HG03469 (cell line): ENCODE results near the gene CFAP299.
"Not testable (repeated sequence)": the region's sequence is repeated elsewhere in the genome, so short reads cannot be mapped to it uniquely, and the experiment has no call there.

ENCODE experiments used
- ATAC-seq: cut with Tn5 transposase; IDR thresholded peaks from one replicate; pipeline ENCODE4 v1.9.1; 2021; ENCODE audit warnings: mild to moderate bottlenecking, moderate library complexity, moderate number of reproducible peaks; ENCODE audit not compliant: unreplicated experiment

CFAP299 gene

DNA sequence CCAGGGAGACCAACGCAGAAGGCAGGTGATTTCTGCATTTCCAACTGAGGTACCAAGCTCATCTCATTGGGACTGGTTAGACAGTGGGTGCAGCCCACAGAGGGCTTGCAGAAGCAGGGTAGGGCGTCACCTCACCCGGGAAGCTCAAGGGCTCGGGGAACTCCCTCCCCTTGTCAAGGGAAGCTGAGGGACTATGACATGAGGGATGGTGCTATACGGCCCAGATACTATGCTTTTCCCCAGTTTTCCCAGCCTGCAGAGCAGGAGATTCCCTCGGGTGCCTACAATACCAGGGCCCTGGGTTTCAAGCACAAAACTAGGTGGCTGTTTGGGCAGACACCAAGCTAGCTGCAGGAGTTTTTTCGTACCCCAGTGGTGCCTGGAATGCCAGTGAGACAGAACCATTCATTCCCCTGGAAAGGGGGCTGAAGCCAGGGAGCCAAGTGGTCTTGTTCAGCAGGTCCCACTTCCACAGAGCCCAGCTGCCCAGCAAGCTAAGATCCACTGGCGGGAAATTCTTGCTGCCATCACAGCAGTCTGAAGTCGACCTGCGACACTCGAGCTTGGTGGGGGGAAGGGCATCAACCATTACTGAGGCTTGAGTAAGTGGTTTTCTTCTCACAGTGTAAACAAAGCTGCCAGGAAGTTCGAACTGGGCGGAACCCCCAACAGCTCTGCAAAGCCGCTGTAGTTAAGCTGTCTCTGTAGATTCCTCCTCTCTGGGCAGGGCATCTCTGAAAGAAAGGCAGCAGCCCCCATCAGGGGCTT is 103.9 kb downstream of the CFAP299 start:
- ATAC-seq = not testable (repeated sequence)

DNA sequence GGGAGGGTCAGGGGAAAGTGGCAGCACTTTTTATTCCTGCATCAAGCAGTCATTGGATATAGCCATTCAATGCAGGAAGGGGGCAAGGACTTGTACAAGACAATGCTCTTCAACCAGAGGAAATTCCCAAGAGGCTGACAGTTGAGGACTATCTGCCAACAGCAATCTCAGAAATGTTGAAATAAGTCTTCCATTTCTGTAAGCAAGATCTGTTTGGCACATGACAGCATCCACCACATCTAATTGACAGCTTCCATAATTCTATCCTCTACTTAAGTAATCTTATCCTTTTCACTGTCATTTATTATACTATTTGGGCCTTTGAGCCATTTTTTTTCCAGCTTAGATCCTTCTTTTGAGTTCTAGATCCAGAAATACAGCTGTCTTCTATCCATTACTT is 110.7 kb downstream of the CFAP299 start:
- no peak for ATAC-seq

DNA sequence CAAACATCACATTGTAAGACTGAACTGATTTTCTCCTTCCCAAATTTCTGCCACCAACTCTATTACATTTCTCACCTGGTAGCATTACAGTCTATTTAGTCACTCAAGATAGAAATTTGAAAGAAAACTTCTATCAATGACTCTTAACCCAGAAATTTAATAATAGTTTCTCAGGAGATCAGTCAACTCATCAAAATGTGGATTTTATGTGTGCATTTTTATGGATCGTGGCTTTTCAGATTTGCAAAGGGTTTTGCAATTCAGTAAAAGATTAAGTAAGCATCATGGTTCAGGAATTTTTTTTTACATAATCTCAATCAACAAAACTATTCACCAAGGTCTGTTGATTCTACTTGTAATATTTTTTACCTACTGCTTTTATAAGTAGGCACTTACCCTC is 111.1 kb downstream of the CFAP299 start:
- ATAC-seq = no peak

DNA sequence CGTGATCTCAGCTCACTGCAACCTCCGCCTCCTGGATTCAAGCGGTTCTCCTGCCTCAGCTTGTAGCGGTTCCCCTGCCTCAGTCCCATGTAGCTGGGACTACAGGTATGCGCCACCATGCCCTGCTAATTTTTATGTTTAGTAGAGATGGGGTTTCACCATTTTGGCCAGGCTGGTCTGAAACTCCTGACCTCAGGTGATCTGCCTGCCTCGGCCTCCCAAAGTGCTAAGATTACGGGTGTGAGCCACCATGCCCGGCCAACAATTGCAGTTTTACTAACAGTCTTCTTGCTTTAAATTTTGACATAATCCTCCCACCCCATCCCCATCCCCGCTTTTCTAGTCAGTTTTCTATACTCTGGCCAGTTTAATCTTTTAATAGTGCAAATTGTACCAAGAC is 112.0 kb downstream of the CFAP299 start:
- no peak for ATAC-seq

DNA sequence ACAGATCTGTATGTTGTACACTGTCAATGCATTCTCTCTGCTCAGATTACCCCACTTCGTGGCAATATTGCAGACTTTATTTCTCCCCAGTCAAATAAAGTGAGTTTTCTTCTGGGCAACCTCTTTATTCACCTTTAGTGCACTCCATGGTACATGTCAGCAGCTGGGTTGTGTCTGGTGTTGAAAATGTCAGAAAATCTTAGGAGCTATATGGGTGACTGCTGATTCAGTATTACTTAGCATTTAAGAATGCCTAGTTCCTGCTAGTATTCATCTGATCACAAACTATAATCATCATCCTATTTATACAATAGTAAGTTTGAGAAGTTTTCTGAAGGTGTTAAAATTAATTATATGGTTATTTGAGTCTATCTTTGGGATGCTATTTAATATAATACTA is 112.5 kb downstream of the CFAP299 start:
- no peak for ATAC-seq

DNA sequence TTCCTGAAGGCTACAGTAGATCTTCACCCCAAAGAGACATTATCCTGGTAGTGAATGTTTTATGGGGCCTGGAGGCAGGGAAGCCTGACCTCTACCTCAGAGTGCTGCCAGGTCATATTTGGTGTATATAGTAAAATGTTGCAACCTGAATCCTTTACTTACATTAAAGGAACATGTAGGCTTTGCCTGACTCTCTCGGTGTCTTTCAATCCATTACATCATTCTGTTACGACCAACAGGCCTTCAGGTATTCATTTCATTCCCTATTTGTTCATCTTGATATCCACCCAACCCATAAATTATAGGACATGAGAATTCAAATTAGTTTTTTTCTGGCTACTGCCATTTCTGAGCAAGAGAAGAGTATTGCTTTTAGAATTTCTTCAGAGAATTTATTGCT is 116.5 kb downstream of the CFAP299 start:
- ATAC-seq = no peak

DNA sequence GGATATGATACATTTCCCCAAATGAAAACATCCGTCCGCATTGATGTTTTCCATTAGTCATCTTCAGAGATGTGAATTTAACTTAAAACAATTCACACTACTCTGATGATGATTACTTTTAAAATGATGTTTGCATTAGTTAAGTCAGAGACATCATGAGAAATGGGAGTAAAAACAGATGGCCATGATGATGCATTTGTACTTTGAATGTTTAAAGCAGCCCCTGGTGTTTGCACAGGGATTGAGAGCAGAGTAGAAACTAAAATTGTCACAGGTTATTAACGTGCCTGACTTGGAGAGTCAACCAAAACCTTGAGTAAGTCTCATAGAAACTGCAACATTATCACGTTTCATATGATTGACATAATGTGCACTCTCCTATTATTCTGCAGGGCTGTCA is 117.2 kb downstream of the CFAP299 start:
- no peak for ATAC-seq

DNA sequence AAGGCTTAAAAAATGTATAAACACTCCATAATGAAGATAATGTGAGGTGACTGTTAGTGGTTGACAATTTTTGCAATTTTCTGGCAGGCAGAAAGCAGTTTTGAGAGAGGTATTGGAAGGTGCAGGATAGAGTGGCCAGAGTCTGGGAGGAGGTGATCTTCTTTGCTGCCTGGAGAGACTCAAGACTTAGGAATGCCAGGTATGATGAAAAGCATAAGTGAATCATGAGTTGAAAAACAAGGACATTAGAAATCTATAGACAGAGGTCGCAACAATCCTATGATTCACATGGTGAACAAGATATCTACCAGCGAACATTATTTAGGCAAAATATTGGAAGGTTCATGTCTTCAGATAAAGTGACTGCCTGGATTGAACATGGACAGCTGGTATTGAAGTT is 118.5 kb downstream of the CFAP299 start:
- ATAC-seq = no peak

DNA sequence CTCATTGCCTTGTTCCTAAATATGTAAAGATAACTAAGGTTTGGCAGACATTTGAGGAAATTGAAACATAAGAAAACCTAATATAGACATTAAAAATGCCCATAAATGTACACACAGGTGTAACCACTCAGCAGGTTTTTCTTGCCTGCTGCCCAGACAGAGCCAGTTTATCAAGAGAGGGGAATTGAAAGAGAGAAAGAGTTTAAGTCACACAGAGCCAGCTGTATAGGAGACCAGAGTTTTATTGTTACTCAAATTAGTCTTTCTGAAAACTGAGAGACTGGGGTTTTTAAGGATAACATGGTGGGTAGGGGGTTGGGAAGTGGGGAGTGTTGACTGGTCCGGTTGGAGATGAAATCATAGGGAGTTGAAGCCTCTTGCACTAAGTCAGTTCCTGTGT is 119.0 kb downstream of the CFAP299 start:
- ATAC-seq = no peak

DNA sequence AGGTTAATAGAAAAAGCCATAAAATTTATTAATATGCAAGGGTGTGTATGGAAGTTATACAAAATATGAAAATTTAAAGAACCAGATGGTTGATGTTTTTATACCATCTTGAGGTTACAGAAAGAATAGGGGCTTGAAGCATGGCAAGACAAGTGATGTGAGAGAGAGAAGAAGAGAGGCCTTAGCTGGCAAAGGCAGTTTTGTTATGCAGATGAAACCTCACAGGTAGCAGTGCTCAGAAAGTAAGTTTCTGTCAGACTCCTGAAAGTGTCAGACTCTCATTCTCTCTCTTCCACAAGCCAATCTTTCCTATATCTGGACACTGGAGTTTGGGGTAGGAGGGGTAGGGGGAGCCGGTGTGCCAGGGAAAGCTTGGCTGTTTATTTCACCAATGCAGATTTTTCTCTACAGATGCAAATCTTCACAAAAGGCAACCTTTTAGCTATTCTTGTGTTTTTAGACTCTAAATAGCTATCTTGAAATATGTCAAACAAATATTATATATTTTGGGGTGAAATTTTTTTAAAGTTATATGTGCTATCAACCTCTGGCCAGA is 124.5 kb downstream of the CFAP299 start:
- no peak for ATAC-seq

DNA sequence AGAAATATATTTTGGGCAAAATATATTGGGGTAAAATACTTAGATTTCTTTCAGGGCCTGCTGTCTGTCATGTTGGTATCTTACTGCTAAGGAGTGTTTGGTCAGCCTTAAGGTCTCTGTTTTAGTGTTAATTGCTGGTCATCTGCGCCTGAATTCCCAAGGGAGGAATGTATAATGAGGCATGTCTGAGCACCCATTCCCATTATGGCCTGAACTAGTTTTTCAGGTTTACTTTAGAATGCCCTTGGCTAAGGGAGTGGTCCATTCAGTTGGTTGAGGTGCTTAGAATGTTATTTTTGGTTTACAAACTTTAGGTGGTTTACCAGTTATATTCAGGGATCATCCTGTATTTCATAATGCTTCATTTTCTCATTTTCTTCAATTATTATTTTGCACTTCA is 125.9 kb downstream of the CFAP299 start:
- no peak for ATAC-seq

DNA sequence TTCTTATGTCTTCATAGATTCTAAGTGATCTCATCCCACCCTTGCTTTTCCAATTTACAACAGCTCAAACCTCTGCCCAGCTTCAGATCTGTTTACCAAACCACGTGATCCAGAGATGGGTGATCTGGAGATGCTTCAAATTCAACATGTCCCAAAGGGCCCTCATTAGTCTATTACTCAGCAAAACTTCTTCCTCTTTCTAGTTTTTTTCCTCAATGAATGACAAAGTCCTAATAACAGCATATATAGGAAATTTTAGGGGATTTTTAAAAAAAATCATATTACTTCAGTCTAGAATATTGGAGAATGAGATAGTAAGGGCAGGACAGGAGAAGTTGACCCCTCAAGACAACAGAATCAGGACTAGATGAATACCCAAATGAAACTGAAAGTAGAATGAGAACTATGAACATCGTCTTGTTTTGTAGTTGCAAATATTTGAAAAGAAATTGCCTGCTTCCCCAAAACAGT is 127.1 kb downstream of the CFAP299 start:
- no peak for ATAC-seq

DNA sequence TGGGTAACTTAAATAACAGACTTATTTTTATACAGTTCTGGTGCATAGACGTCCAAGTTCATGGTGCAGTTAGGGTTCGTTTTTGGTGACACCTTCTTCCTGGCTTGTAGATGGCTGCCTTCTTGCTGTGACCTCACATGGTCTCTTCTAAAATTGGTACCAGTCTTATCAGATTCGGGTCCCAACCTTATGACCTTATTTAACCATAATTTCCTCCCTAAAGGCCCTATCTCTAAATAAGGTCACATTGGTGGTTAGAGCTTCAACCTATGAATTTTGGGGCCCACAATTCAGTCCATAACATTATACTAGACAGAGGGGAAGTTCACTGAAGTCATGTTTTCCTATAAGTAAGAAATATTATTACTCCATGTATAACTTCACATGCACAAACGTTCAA is 128.0 kb downstream of the CFAP299 start:
- no peak for ATAC-seq

DNA sequence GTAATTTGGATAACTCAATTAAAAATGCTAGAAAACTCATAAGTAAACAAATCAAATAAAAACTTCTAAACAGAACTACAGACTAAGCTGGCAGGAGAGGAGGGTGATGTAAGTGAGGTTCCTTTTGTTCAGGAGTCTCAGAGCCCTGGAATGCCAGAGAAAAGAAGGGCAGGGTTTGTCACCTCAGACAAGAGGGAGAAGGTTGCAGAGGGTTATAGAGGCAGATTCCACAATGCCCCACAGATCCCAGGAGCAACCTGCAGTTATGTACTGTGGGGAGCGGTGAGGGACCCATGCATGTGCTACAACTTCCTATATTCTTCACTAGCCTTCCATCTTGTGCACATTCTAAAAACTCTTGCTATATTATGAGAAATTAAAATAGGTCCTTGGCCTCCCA is 129.7 kb downstream of the CFAP299 start:
- no peak for ATAC-seq

DNA sequence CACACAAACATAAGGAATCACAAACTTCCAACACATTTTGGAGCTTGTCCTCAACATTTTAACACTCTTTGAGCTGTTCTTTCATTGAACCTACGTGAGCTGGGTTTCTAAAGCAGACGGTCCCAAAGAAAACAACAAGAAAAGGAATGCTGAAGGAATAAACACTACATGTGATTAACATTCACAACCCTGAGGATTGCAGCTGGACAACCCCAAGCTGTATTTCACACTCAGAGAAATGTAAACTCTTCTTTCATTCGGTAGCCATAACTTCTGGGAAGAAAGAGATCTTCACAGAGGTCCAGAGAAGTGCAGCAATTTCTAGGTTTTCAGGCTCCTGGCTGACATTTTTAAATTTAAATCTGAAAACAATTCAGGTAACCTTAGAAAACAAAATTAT is 130.2 kb downstream of the CFAP299 start:
- no peak for ATAC-seq

DNA sequence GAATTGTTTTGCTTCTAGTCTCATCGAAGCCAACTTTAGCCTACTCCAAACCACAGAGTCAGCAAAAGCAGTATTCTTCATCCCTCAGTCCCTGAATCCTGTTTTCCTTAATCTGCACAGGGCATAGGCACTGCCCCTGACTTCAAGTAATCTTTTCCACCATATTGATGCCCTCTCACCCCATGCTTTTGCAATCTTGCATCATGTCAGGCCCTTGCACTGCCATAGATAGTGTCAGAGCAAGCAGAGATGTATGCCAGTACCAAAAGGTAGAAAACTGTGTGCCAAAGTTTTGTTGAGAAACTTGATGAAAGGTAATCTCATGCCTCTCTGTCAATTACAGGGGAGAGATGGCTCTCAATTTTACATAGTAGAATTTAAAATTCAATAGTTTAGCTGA is 131.1 kb downstream of the CFAP299 start:
- ATAC-seq = no peak

DNA sequence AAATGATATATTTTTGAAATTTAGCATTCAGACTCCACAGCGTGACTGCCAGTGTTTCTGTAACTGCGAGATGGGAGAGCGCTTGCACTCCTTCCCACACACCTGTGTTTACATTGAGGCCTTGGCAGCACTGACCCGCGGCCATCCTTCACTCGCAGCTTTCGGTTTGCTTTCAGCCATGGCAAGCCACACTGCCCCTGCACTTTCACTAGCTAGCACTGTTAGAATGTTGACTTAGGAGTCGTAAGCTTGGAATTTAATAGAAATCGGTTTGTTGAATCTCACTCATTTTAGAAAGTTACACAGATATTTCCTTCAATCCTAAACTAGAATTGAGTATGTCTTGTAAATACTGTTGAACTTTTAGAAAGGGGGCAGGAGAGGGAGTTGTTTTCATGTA is 136.2 kb downstream of the CFAP299 start:
- no peak for ATAC-seq

DNA sequence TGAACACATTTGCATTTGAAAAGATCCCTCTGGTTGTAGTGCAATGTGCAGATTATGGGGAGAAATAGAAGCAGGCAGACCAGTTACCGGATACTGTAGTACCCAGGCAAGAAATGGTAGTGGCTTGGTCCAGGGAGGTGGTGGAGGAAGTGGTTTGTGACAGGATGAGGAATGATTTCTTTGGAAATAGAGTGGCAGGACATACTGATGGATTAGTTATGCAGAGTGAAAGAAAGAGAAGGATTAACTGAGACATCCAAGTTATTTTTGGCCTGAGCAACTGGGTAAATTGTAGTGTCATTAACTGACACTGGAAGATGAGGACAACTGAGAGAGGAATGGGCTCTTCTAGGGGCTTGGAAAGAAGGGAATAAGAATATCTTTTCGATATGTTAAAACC is 139.7 kb downstream of the CFAP299 start:
- no peak for ATAC-seq

DNA sequence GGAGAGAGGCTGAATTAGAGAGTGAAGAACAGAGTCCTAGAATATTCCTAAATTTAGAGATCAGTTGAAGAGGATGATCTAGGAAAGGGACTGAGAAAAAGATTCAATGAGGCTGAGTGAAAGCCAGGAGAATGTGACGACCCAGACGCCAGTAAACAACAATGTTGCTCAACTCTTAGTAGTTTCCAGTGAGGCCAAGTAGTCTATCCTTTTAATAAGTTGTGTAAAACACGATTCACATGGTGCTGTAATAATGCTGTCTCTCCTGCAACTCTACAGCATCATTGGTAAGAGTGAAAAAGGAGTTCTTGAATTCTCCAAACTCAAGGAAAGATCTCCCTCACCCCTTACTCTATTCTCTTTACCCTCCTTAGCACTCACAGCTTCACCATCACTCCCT is 140.3 kb downstream of the CFAP299 start:
- ATAC-seq = no peak

DNA sequence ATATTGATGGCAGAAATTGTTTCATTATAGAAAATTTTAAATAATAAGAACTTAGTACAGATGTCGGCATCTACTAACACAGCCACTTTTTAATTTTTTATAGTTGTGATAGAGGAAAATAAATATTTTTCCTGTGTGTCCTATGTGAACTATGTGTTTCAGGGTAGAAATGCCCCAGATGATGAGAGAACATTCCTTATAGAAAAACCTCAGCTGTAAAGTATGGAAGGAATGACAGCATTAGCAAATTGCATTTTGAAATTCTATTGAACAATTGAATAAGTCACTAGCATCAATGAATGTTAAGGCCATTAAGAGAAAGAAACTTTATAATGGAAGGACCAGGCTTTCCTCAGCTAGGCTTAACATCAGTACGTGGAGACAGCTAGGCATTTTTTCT is 149.2 kb downstream of the CFAP299 start:
- ATAC-seq = no peak

DNA sequence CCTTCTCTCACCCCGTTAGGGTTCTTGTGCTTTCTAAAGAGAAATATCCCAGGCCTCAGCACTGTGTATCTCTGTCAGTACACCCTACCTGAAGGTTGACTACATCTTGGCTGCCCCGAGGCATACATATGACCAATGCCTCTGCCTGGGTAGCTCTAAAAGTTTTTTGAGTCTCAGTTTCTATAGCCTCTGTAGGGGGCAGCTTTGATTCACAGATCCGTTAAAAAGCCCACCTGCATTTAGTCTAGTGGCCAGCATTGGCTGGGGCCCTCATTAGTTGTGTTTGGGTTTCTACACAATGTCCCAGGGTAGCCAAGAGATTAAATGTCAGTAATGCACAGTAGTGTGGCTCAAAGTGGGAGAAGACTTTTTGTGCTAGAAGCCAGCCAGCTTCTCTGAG is 151.1 kb downstream of the CFAP299 start:
- no peak for ATAC-seq

DNA sequence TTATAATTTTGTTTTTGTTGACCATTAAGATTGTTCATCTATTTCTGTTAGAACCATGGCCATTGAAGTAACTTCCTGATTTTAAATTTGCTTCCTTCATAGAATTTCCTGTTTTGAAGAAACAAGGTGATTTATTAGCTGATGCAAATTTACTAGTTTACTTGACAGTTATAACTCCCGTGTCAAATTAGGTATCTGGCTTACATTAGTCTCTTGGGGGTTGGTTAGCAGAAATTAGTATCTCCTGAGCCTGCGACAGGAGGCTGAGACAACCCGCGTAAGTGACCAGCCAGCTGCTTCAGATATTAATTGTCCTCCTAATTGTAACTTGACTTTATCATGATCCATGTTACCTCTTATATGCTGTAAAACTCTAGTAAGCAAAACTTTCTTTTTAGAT is 154.3 kb downstream of the CFAP299 start:
- ATAC-seq = no peak

DNA sequence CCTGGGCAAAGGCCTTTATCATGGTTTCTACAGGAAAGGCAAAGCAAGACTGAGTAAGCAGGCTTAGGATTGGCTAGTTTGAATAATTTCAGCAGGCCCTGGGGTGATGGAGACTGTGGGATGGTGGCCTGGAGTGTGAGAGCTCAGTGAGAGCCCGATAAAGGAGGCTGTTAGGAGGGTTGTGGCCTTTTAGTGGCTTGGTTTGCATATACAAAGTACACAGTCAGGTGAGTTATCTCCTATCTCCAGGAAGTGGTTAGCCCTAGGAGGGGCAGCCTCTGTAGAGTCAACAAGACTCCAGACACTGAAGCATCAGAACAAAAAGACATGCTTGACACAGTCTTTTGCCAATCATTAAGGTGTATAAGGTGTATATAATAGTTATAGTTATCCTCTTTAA is 157.2 kb downstream of the CFAP299 start:
- no peak for ATAC-seq
